DOHH2 (cell line): ENCODE results near the gene GALNT3.

Experiments used
- H3F3A ChIP-seq: fragments of 200-600 bp; sonication (generic), shearing (Covaris generic); 2 replicates; pipeline ENCODE4 v1.6.0; 2016; ENCODE audit warnings: antibody characterized with exemption, mild to moderate bottlenecking; ENCODE audit not compliant: control insufficient read depth, insufficient read depth
- H3K27ac ChIP-seq: fragments of 200-600 bp; sonication (generic); 2 replicates; pipeline ENCODE4 v1.5.1; 2014; ENCODE audit warnings: low read depth, mild to moderate bottlenecking, low read length, moderate library complexity
- H3K27me3 ChIP-seq: fragments of 200-600 bp; sonication (generic); 2 replicates; pipeline ENCODE4 v1.6.1; 2014; ENCODE audit warnings: mild to moderate bottlenecking, low read length, mixed read lengths; ENCODE audit not compliant: control insufficient read depth
- H3K36me3 ChIP-seq: fragments of 200-600 bp; sonication (generic); 2 replicates; pipeline ENCODE4 v1.6.1; 2014; ENCODE audit warnings: mild to moderate bottlenecking, low read length, moderate library complexity, mixed read lengths; ENCODE audit not compliant: control insufficient read depth
- H3K4me1 ChIP-seq: fragments of 200-600 bp; sonication (generic); 2 replicates; pipeline ENCODE4 v1.6.1; 2014; ENCODE audit warnings: mild to moderate bottlenecking, low read length, mixed read lengths; ENCODE audit not compliant: control insufficient read depth
- H3K4me2 ChIP-seq: fragments of 200-600 bp; sonication (generic); 2 replicates; pipeline ENCODE4 v1.6.0; 2014; ENCODE audit warnings: mild to moderate bottlenecking, low read length, moderate library complexity
- H3K4me3 ChIP-seq: fragments of 200-600 bp; sonication (generic); 2 replicates; pipeline ENCODE4 v1.5.1; 2014; ENCODE audit warnings: mild to moderate bottlenecking, low read length, mixed read lengths
- H3K79me2 ChIP-seq: fragments of 200-600 bp; sonication (generic); 2 replicates; pipeline ENCODE4 v1.6.1; 2014; ENCODE audit warnings: mild to moderate bottlenecking, low read length, mixed read lengths; ENCODE audit not compliant: control insufficient read depth
- H3K9me2 ChIP-seq: fragments of 200-600 bp; sonication (generic); replicated peaks from 2 replicates; pipeline ENCODE4 v1.6.1; 2014; ENCODE audit warnings: mild to moderate bottlenecking, low read length, mixed read lengths; ENCODE audit not compliant: control insufficient read depth
- H3K9me3 ChIP-seq: fragments of 200-600 bp; sonication (generic); 2 replicates; pipeline ENCODE4 v1.6.1; 2014; ENCODE audit warnings: antibody characterized with exemption, low read length, mixed read lengths; ENCODE audit not compliant: control insufficient read depth, insufficient read depth
- H4K20me1 ChIP-seq: fragments of 200-600 bp; sonication (generic); 2 replicates; pipeline ENCODE4 v1.6.0; 2014; ENCODE audit warnings: low read depth, mild to moderate bottlenecking, antibody characterized with exemption, low read length, moderate library complexity; ENCODE audit not compliant: control insufficient read depth, insufficient read depth
- EZH2phosphoT487 ChIP-seq: fragments of 200-600 bp; sonication (generic); IDR thresholded peaks from 2 replicates; pipeline ENCODE4 v1.6.1; 2017; ENCODE audit warnings: borderline replicate concordance, mild to moderate bottlenecking, antibody characterized with exemption, low read length, moderate library complexity, mixed read lengths
- TF ChIP-seq, protein P1 (sequence below): fragments of 200-600 bp; sonication (generic); IDR thresholded peaks from one replicate; pipeline ENCODE4 v1.5.1; 2014; ENCODE audit warnings: antibody characterized with exemption, mild to moderate bottlenecking, low read depth, low read length; ENCODE audit not compliant: poor library complexity, severe bottlenecking

GALNT3 gene

DNA sequence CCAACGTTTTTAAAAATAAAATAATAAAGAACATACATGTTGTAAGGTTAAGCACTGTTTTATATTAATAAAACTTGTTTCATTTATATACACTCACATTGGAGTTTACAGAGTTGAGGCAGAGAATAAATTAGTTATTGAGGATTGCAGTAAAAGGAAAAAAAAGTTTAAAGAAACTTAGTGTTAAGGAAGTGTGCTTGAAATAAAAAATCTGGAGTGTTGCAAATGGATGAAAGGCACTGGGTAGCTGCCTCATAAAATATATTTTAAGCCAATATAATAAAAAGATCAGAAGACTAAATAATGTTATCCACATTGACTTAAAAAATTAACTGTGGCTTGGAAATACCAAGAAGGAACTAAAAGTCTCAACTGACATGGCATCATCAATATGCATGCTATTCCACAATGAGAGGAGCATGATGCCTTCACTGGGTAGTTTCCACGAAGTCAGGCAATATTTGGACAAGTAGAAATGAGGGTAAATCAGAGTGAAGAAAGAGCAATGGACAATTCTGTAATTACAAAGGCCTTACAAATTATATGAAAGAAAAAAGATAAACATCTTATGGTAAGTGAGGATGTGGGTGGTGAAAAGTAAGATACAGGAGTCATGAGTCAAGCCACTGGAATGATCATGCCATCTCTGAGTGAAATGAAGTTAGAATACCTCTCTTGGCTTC, 2.5 kb downstream of the GALNT3 start:
- H4K20me1 ChIP-seq = no peaks in the 10 kb centered on the region
- H3K4me2 ChIP-seq = no peak overlapping the region
- no peaks in the 10 kb centered on the region for H3K9me2 ChIP-seq
- no peak for TF ChIP-seq EZH2phosphoT487
- TF ChIP-seq, protein P1, sequence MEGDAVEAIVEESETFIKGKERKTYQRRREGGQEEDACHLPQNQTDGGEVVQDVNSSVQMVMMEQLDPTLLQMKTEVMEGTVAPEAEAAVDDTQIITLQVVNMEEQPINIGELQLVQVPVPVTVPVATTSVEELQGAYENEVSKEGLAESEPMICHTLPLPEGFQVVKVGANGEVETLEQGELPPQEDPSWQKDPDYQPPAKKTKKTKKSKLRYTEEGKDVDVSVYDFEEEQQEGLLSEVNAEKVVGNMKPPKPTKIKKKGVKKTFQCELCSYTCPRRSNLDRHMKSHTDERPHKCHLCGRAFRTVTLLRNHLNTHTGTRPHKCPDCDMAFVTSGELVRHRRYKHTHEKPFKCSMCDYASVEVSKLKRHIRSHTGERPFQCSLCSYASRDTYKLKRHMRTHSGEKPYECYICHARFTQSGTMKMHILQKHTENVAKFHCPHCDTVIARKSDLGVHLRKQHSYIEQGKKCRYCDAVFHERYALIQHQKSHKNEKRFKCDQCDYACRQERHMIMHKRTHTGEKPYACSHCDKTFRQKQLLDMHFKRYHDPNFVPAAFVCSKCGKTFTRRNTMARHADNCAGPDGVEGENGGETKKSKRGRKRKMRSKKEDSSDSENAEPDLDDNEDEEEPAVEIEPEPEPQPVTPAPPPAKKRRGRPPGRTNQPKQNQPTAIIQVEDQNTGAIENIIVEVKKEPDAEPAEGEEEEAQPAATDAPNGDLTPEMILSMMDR = no peak
- H3K9me3 ChIP-seq = no peaks in the 10 kb centered on the region
- H3K27me3 ChIP-seq = peaks cover 17% of the 10 kb centered on the region
- no peaks in the 10 kb centered on the region for H3K36me3 ChIP-seq
- H3K27ac ChIP-seq = no peak overlapping the region
- no peak overlapping the region for H3K4me3 ChIP-seq
- H3K4me1 ChIP-seq = peaks cover 30% of the 10 kb centered on the region
- no peaks in the 10 kb centered on the region for H3K79me2 ChIP-seq
- H3F3A ChIP-seq = peaks cover 5% of the 10 kb centered on the region; the same call in 1 of the 2 replicates

DNA sequence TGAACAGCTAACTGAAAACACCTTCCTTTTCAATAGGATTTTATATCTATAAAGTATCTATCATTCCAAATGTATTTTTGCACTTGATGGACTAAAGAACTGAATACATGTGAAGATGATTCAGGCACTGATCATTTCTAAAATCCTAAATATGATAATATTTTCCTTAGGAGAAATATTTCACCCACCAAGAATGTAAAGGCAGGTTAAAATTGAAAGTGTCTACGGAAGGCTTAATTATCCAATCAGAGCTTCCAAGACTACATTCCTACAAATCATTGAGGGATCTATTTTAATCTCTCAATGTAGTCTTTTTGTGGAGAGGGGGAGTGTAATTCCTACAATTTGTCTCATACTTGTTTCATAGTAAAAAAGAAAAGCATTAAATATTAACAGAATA, 3.6 kb downstream of the GALNT3 start:
- Histone ChIP-seq H3K27ac (no peak overlapping the region), H3K36me3 (no peaks in the 10 kb centered on the region), H3K9me2 (no peaks in the 10 kb centered on the region), H4K20me1 (no peaks in the 10 kb centered on the region), H3F3A (peaks cover 5% of the 10 kb centered on the region; the same call in 1 of the 2 replicates), H3K4me2 (no peak overlapping the region), H3K4me1 (peaks cover 30% of the 10 kb centered on the region), H3K4me3 (no peak overlapping the region), H3K9me3 (no peaks in the 10 kb centered on the region), H3K27me3 (peaks cover 17% of the 10 kb centered on the region), H3K79me2 (no peaks in the 10 kb centered on the region)
- TF ChIP-seq, protein P1 = no peak
- no peak for TF ChIP-seq EZH2phosphoT487

DNA sequence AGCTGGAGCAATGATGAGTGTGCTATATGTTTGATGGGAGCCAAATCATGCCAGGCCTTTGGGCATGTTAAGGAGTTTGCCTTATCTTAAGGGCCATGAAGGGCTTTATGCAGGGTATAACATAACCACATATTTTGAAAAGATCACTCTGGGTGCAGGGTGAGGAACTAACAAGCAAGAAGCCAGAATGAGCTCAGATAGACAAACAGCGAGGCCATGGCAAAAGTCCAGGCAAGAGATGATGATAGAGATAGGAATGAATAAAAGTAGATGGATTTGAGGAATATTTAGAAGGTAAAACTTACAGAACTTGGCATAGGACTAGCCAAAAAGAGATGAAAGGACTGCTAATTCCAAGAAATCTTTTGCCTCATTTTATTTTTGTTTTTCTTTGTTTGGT, 6.7 kb downstream of the GALNT3 start:
- no peak overlapping the region for H3K4me2 ChIP-seq
- no peak overlapping the region for H3K27ac ChIP-seq
- no peak overlapping the region for H3K4me3 ChIP-seq
- no peaks in the 10 kb centered on the region for H3K27me3 ChIP-seq
- H4K20me1 ChIP-seq = no peaks in the 10 kb centered on the region
- H3K9me2 ChIP-seq = no peaks in the 10 kb centered on the region
- H3K36me3 ChIP-seq = no peaks in the 10 kb centered on the region
- TF ChIP-seq, protein P1 = no peak
- no peak for TF ChIP-seq EZH2phosphoT487
- H3F3A ChIP-seq = no peaks in the 10 kb centered on the region
- peaks cover 12% of the 10 kb centered on the region for H3K4me1 ChIP-seq
- H3K79me2 ChIP-seq = no peaks in the 10 kb centered on the region
- no peaks in the 10 kb centered on the region for H3K9me3 ChIP-seq
